GM12878 (cell line): Measurements from ENCODE around the gene FLNC. TPM values are rescaled to one million over a fixed set of nuclear protein-coding genes. Genes with fewer than 3 reads are reported as not detected.

ENCODE experiments used
- ATAC-seq: fragments of 200-7000 bp; cut with Tn5 transposase; 3 replicates; pipeline ENCODE4 v1.9.1; 2020; ENCODE audit warnings: mild to moderate bottlenecking, moderate library complexity
- BruUV-seq: library from RNA; stranded (reverse); fragments of 400-500 nt; replicated peaks from 2 replicates; lab custom pipeline; 2021; lab: Mats Ljungman, UMichigan
- CTCF ChIA-PET: fragments of 300-600 bp; sonication (Branson Sonifier 250); formaldehyde crosslinking; extraction: SDS; loops from one replicate; lab custom pipeline; 2021; ENCODE audit warnings: inconsistent platforms; lab: Yijun Ruan, JAX
- POLR2A ChIA-PET: fragments of 350-600 bp; formaldehyde crosslinking; extraction: SDS; loops from one replicate; lab custom pipeline; 2021; ENCODE audit warnings: inconsistent platforms; lab: Charles Lee
- RAD21 ChIA-PET: fragments of 300-600 bp; sonication (Branson Sonifier 250); formaldehyde crosslinking; loops from one replicate; lab custom pipeline; 2023; ENCODE audit warnings: antibody characterized with exemption; ENCODE audit not compliant: unreplicated experiment; lab: Charles Lee
- SMC1A ChIA-PET: fragments of 300-600 bp; sonication (Branson Sonifier 250); formaldehyde crosslinking; loops from one replicate; lab custom pipeline; 2023; ENCODE audit not compliant: unreplicated experiment, uncharacterized antibody; lab: Charles Lee
- DNase-seq: peaks from one replicate; pipeline ENCODE4 v3.0.0-alpha.2; 2011; ENCODE audit warnings: low read depth, low spot score
- FAIRE-seq: peaks from 3 replicates; lab custom pipeline; 2011; peaks lifted over from hg19 to GRCh38; lab: Jason Lieb, UNC
- H2AFZ ChIP-seq: 2 replicates; pipeline ENCODE4 v1.6.0; 2011; ENCODE audit warnings: low read depth, low read length, control low read depth; ENCODE audit not compliant: control insufficient read depth
- H3K27ac ChIP-seq: 2 replicates; pipeline ENCODE4 v1.5.1; 2011; ENCODE audit warnings: control low read depth; ENCODE audit not compliant: control insufficient read depth, insufficient read depth
- H3K27me3 ChIP-seq, 2 experiments: replicated peaks in 1 of 2; 2 replicates each; pipeline versions ENCODE4 v1.6.0 to v1.6.1; 2011; ENCODE audit warnings: low read length in 1 of 2; ENCODE audit not compliant: control insufficient read depth in 2 of 2, insufficient read depth in 2 of 2
- H3K36me3 ChIP-seq, 2 experiments: 2 replicates each; pipeline ENCODE4 v1.5.1; 2011; ENCODE audit warnings: low read length in 1 of 2; ENCODE audit not compliant: control insufficient read depth in 2 of 2, insufficient read depth in 2 of 2
- H3K4me1 ChIP-seq: 2 replicates; pipeline ENCODE4 v1.6.1; 2011; ENCODE audit warnings: mild to moderate bottlenecking, low read length, moderate library complexity, mixed read lengths; ENCODE audit not compliant: control insufficient read depth, insufficient read depth
- H3K4me2 ChIP-seq: 2 replicates; pipeline ENCODE4 v1.6.0; 2011; ENCODE audit warnings: control low read depth; ENCODE audit not compliant: control insufficient read depth, insufficient read depth
- H3K4me3 ChIP-seq: fragments of 200-600 bp; sonication (generic); 2 replicates; pipeline ENCODE4 v1.5.1; 2016
- H3K79me2 ChIP-seq: 2 replicates; pipeline ENCODE4 v1.6.0; 2011; ENCODE audit warnings: low read length; ENCODE audit not compliant: control insufficient read depth, insufficient read depth
- H3K9ac ChIP-seq: 2 replicates; pipeline ENCODE4 v1.8.0; 2011; ENCODE audit warnings: low read length, control low read depth, mixed read lengths; ENCODE audit not compliant: control insufficient read depth, insufficient read depth
- H3K9me3 ChIP-seq: replicated peaks from 3 replicates; pipeline ENCODE4 v1.5.1; 2011; ENCODE audit warnings: mild to moderate bottlenecking, low read length; ENCODE audit not compliant: control insufficient read depth, insufficient read depth
- H4K20me1 ChIP-seq: 2 replicates; pipeline ENCODE4 v1.6.0; 2011; ENCODE audit not compliant: control insufficient read depth, insufficient read depth
- EGR1 ChIP-seq, 2 experiments: IDR thresholded peaks; 1 replicate in 1 of 2; 2 replicates in 1 of 2; pipeline ENCODE4 v1.6.1; 2011 to 2012; ENCODE audit warnings: low read depth in 2 of 2, low read length in 2 of 2, borderline replicate concordance in 1 of 2, mild to moderate bottlenecking in 1 of 2, moderate library complexity in 1 of 2
- JUNB ChIP-seq: IDR thresholded peaks from 2 replicates; pipeline ENCODE4 v1.6.1; 2016; ENCODE audit warnings: antibody characterized with exemption, mild to moderate bottlenecking
- SPI1 ChIP-seq: IDR thresholded peaks from 2 replicates; pipeline ENCODE4 v1.6.1; 2011; ENCODE audit warnings: low read depth, mild to moderate bottlenecking, low read length, moderate library complexity, borderline replicate concordance; ENCODE audit not compliant: insufficient read depth
- WGBS: methylation state at CpG from one replicate; pipeline ENCODE4 v1.1.6; 2016; ENCODE audit warnings: low lambda C conversion rate; ENCODE audit not compliant: insufficient replicate concordance, insufficient coverage; ENCODE audit errors: missing lambda C conversion rate; 5-methylcytosine and 5-hydroxymethylcytosine counted together
- in situ Hi-C: fragments of 300-500 bp; cut with MboI; formaldehyde crosslinking; loops from 9 replicates; pipeline ENCODE4 v1.14.3; 2018; ENCODE audit warnings: mixed read lengths
- intact Hi-C: fragments of 100-400 bp; cut with micrococcal nuclease; formaldehyde crosslinking; loops from one replicate; pipeline ENCODE4 v1.14.2; 2022; ENCODE audit not compliant: unreplicated experiment
- polyA plus RNA-seq, 11 experiments: library from polyadenylated mRNA; depleted of rRNA in 4 of 11; unstranded in 6 of 11; stranded (reverse) in 5 of 11; fragments of >200 nt; fragmentation: Nextera tagmentation in 4 of 11; fragmentation: Illumina TruSeq in 1 of 11; extraction: Ambion mirVana in 4 of 11; extraction: Trizol in 1 of 11; gene quantifications; 1 replicate in 1 of 11; 2 replicates in 10 of 11; pipeline versions ENCODE4 v1.2.1 to v1.2.3, GENCODE V29; 2011 to 2016; ENCODE audit warnings: inconsistent platforms in 2 of 11, missing spikeins in 2 of 11, low read depth in 1 of 11
- total RNA-seq, 4 experiments: library from RNA; depleted of rRNA in 3 of 4; stranded (reverse); fragments of >200 nt in 3 of 4; fragmentation: Illumina TruSeq in 1 of 4; extraction: Trizol in 1 of 4; gene quantifications; 2 replicates each; pipeline versions ENCODE4 v1.2.1 to v1.2.3, GENCODE V29; 2013 to 2021
- TF ChIP-seq, protein P1 (sequence below): fragments of 450-650 bp; IDR thresholded peaks from 2 replicates; pipeline ENCODE4 v1.6.1; 2016; ENCODE audit warnings: mild to moderate bottlenecking

Gene FLNC
- total and polyA plus RNA-seq, 10 of the 15 experiments (the other 5 are each of a cell fraction or from before 2014, with no cell fraction given), result 0.01 to 0.21 (median 0.06) TPM; not detected in 3

DNA sequence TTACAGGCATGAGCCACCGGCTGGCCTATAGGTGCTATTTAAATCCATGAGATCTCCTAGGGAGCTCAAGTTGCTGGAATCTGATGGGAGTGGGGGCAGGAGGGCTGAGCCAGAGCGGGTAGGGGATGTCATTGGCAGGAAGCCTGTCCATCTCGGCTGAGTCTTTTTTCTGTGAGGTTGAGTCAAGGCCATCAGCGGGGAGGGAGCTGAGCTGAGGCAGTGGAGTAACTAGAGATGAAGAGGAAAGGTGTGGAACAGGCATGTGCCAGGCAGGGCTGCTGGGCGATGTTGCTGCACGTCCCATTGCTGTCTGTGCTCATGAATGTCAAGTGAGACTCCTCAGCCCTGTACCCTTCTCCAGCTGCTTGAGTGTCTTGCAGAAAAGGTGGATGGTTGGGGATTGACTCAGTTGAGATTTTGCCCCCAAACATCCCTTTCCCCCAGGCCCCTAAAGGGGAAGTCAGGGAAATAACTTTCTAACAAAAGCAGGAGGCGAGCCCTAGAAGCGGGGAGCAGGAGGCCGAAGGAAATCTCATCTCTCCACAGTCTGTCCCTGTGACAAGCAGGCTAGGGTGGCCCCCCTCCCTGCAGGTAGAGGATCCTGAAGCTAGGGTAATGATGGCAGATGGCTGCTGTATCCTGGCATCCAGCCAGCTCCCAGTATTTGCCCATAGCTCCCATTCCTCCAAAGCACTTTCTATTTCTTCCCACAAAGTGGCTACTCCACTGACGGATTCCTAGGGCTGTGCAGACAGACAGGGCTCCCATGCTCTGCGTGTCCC, 37.8 kb downstream of the FLNC start (continued):
- no peak for TF ChIP-seq SPI1
- TF ChIP-seq, protein P1, sequence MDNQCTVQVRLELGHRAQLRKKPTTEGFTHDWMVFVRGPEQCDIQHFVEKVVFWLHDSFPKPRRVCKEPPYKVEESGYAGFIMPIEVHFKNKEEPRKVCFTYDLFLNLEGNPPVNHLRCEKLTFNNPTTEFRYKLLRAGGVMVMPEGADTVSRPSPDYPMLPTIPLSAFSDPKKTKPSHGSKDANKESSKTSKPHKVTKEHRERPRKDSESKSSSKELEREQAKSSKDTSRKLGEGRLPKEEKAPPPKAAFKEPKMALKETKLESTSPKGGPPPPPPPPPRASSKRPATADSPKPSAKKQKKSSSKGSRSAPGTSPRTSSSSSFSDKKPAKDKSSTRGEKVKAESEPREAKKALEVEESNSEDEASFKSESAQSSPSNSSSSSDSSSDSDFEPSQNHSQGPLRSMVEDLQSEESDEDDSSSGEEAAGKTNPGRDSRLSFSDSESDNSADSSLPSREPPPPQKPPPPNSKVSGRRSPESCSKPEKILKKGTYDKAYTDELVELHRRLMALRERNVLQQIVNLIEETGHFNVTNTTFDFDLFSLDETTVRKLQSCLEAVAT, result no peak

DNA sequence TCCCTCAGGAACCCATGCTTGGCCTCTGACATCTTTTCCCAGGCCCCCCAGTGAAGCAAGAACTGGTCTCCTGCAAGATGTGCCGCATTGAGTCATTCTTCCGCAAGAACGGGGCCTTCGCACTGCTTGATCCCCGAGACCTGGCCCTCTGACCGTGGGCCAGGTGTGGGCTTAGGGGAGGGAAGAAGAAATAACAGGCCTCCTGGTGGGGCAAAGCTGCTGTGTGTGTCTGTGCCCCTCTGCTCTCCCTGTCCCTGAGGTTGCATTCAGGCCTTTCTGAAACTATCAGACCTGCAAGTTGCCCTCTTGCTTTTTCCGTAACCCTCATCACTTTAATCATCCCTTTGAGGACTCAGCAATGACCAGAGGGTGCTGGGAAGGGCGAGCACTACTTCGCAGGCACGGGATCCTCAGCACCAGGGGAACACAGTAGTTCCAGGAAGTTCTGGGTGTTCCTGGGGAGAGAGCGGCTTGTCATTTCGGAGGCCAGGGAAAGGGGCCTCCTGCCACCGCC, 38.5 kb downstream of the FLNC start:
- ChIA-PET SMC1A (interaction anchor here (1.5 kb wide), 1 partner anchor 29 kb away, joined by 3 read pairs; no protein-coding TSS in a partner anchor), RAD21 (no interaction called here), CTCF (interaction anchor here (1.4 kb wide), 1 partner anchor 15 kb away, joined by 9 read pairs; no protein-coding TSS in a partner anchor), POLR2A (no interaction called here)
- Histone ChIP-seq H3K4me1 (peaks cover 10% of the 10 kb centered on the region; the same call in 1 of the 2 replicates), H3K27me3 (no peaks in the 10 kb centered on the region), H3K36me3 (no peaks in the 10 kb centered on the region; a peak in 2 of 4 replicates), H3K4me2 (peak overlapping the region; percentile 95), H3K9me3 (no peaks in the 10 kb centered on the region), H3K9ac (0 out of 2 replicates have a peak overlapping the region, but pooled peaks have one; percentile 44), H3K27ac (no peak overlapping the region), H4K20me1 (no peaks in the 10 kb centered on the region), H3K4me3 (peak overlapping the region; percentile 64), H3K79me2 (peaks cover 8% of the 10 kb centered on the region), H2AFZ (no peak overlapping the region)
- in situ Hi-C loops (no loop called here), intact Hi-C loops (no loop called here)
- BruUV-seq, result no TSS peak
- FAIRE-seq (no peak), DNase-seq (no peak), ATAC-seq (no peak)
- 81% methylated on average over 13 of the region's 13 CpGs for WGBS
- TF ChIP-seq EGR1 (IDR thresholded peaks at IDR 0.05; ENCODE audit: borderline replicate concordance in 1 of 2, low read depth in 2 of 2, low read length in 2 of 2), result 0 out of 3 replicates have a peak, but pooled peaks of 1 of the 2 experiments have one; percentile 14
- TF ChIP-seq JUNB, result no peak
